Keratinocyte (primary cell): ENCODE measurements around the gene CYP11A1.

ENCODE experiments used
- EZH2 ChIP-seq: IDR thresholded peaks from one replicate; pipeline ENCODE4 v1.6.1; 2012; ENCODE audit warnings: inconsistent platforms, mild to moderate bottlenecking, low read length, moderate library complexity
- TF ChIP-seq, protein P1 (sequence below), 3 experiments: IDR thresholded peaks in 1 of 3; conservative IDR thresholded peaks in 1 of 3; optimal IDR thresholded peaks in 1 of 3; 2 replicates in 2 of 3; 3 replicates in 1 of 3; pipeline versions ENCODE3 to v1.5.1; 2011; ENCODE audit warnings: low read length in 3 of 3, mild to moderate bottlenecking in 3 of 3, moderate library complexity in 2 of 3, control low read depth in 1 of 3, inconsistent platforms in 1 of 3; ENCODE audit not compliant: insufficient read depth in 2 of 3; ENCODE audit errors: extremely low read depth in 1 of 3

DNA sequence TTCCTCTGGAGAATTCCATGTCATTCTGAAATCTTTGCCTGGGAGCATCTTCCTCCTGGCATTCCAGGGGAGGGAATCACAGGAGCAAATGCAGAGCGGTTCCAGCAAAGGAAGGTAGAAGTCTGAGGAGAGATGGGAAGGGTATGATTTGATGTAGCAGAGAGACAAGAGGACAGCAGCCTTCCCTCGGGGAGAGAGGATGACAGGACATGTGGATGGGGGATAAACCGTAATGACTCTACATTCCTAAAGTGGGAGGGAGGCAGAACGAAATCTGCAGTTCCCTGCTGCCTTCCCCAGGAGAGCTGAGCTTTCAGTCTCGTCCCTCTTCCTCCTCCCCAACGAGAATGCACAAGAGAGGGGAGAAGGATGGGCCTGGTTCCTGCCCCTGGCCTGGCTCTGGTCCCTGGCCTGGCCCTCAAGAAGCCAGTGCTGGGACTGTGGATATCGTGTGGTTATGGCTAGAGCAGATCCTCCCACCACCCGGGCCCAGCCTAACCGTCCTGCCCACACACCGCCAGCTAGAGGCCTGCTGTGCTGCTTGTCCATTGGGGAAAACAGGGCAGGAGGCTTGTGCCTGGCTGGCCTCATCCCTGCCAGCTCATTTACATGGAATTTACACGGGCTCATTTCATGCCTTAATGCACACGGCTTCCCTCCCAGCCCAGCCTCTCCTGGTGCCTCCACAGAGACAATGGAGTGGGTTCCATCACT is 39.7 kb upstream of the CYP11A1 start:
- TF ChIP-seq, protein P1, sequence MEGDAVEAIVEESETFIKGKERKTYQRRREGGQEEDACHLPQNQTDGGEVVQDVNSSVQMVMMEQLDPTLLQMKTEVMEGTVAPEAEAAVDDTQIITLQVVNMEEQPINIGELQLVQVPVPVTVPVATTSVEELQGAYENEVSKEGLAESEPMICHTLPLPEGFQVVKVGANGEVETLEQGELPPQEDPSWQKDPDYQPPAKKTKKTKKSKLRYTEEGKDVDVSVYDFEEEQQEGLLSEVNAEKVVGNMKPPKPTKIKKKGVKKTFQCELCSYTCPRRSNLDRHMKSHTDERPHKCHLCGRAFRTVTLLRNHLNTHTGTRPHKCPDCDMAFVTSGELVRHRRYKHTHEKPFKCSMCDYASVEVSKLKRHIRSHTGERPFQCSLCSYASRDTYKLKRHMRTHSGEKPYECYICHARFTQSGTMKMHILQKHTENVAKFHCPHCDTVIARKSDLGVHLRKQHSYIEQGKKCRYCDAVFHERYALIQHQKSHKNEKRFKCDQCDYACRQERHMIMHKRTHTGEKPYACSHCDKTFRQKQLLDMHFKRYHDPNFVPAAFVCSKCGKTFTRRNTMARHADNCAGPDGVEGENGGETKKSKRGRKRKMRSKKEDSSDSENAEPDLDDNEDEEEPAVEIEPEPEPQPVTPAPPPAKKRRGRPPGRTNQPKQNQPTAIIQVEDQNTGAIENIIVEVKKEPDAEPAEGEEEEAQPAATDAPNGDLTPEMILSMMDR (optimal IDR thresholded peaks at IDR 0.05 in 1 of 3, IDR thresholded peaks at IDR 0.05 in 1 of 3, conservative IDR thresholded peaks at IDR 0.05 in 1 of 3; ENCODE audit: extremely low read depth in 1 of 3, insufficient read depth in 2 of 3, low read length in 3 of 3): peak in 2 of 3 experiments; percentile 14 to 31
- no peak for TF ChIP-seq EZH2
